HG03108 (cell line): ENCODE results near the gene NBPF11.
"Not testable (repeated sequence)": the region's sequence is repeated elsewhere in the genome, so short reads cannot be mapped to it uniquely, and the experiment has no call there.

Experiments
- ATAC-seq: cut with Tn5 transposase; IDR thresholded peaks from one replicate; pipeline ENCODE4 v1.9.1; 2021; ENCODE audit warnings: moderate library complexity; ENCODE audit not compliant: unreplicated experiment

Gene NBPF11

GRCh38 chr1:148151911-148152656, at the start of gene NBPF11:
Gene NBPF11 (minus strand): TSS chr1:148152281. CDS start chr1:148127003, 25,278 bp downstream.
- ATAC-seq = peak; percentile 80

GRCh38 chr1:148197396-148197795, 45.3 kb upstream of the NBPF11 start:
- not testable (repeated sequence) for ATAC-seq

DNA sequence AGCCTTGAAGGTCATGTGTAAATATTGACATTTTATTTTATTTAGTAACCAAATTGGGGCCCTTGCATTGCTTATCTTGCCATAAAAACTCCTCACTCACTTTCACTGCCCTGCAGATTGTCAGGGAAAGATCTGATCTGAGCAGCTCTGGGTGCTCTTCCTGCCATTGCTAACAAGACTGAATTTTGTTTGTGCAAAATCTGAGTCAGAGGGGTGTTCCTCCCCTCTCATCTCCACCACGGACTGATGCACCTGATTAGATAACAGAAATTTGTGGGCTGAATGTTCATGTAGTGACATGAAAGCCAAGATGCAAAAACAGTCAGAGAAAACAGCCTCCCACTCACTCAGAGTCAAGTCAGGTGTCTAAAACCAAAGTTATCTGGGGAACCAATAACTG, 44.9 kb upstream of the NBPF11 start:
- ATAC-seq = not testable (repeated sequence)

- ATAC-seq = not testable (repeated sequence)
Observed at GRCh38 chr1:148195115-148195514, 43.0 kb upstream of the NBPF11 start.

DNA sequence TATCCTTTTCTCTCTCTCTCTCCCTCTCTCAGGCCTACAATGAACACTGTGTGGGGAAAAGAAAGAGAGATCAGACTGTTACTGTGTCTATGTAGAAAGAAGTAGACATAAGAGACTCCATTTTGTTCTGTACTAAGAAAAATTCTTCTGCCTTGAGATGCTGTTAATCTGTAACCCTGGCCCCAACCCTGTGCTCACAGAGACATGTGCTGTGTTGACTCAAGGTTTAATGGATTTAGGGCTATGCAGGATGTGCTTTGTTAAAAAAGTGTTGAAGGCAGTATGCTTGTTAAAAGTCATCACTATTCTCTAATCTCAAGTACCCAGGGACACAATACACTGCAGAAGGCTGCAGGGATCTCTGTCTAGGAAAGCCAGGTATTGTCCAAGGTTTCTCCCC, 36.7 kb upstream of the NBPF11 start:
- ATAC-seq = not testable (repeated sequence)

DNA sequence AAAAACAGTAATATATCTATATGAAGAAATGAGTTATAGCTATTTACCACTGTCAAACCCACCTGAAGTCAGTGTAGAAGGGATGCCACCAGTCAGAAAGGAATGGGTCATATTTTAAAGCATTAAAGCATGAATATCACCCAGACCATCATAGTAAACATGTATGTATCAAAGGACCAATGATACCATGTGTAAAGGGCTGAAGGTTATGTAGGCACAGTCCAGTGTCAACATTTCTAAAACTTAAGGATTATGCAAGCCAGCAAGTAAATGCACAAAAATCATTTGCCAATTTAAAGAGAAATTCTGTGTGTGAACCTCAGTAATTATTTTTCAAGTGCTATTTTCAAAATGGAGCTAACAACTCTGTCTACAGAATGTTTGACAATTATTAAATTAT, 26.6 kb upstream of the NBPF11 start:
- not testable (repeated sequence) for ATAC-seq

GRCh38 chr1:148175414-148175813, 23.3 kb upstream of the NBPF11 start:
- ATAC-seq = not testable (repeated sequence)

- ATAC-seq = not testable (repeated sequence)
Observed at GRCh38 chr1:148171995-148172394, 19.9 kb upstream of the NBPF11 start.

GRCh38 chr1:148166558-148167492, 14.7 kb upstream of the NBPF11 start:
- ATAC-seq = no peak

GRCh38 chr1:148162363-148162762, 10.3 kb upstream of the NBPF11 start:
- ATAC-seq = no peak

GRCh38 chr1:148161053-148161901, 9.2 kb upstream of the NBPF11 start:
- ATAC-seq = no peak

DNA sequence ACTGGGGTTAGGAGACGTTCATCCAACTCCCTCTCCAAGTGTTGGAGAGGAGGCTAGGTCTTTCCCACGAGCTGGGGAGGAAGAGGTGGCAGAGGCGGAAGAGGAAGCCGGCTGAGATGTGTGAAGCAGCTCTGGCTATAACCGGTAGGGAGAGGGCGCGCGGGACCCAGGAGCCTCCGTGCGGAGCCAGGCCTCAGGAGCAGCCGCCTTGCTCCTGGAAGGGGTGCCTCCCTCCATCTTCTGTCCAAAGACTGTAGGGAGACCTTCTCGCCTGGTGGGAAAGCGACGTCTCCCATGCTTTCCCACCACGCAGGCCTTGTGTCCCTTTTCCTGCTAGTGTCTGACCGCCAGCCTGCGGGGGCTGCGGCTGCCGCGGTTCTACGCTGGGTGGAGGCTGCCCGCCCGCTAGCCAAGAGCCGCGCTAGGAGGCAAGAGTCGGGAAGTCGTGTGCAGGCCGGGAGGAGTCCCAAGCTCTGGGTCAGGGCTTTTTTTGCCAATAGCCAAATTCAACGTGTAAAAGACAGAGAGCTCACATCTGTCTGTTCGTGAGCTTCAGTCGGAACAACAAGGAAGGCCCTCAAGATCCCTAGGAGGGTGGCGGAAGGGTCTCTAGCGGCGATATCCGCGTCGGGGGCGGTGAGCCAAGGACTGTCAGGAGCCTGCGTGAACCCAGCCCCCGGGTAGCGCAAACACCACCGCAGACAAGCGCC, 8.4 kb upstream of the NBPF11 start:
- ATAC-seq = no peak

- ATAC-seq = no peak
Observed at GRCh38 chr1:148160048-148160342, 7.9 kb upstream of the NBPF11 start.

DNA sequence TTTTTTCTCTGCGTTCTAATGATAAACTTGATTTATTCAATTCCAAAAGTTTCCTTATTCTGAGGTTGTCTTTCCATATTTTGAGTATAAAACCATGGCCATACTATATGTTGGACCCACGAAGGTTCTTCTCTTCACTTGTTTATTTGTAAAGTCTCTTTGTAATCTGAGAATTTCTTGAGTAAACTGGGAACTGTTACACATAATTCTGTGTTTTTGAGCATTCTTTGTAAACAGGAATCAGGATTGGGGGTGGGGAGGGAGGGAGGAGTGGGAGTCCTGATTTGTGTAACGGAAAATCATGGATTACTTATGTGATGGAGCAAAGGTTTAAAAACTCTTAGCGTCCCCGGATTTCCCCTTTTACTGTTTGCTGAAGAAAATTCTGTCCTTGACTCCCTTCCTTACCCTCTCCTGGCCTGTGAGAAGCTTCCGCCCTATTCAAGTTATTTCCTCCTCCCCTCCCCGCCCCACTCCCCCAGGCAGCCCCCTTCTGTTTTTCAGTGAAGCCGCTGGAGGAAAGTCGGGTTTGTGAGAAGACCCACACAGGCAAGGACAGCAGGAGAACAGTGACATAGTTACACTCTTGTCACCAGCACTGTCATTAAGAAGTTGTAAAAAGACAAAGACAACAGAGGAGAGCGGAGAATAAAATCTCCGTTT, 6.4 kb upstream of the NBPF11 start:
- no peak for ATAC-seq

DNA sequence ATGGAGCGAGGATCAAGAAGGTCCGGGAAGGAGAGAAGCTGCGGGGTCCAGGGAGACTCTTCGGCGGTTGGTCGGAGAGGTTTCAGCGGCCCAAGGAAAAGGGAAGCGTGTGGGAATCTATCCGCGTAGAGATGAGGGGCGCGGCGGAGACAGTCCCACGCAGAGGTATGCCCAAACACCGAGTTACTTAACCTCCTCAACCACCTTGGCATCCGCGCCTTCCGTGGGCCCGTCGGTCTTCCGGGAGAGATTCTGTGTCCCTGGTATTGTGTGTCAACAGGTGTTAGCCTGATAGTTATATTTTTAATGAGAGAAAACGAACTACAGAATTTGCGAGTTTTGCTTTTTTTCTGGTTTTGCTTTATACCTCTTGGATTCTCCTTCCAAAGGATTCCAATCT, 5.7 kb upstream of the NBPF11 start:
- ATAC-seq = not testable (repeated sequence)

GRCh38 chr1:148155494-148156275, 3.6 kb upstream of the NBPF11 start:
- not testable (repeated sequence) for ATAC-seq

DNA sequence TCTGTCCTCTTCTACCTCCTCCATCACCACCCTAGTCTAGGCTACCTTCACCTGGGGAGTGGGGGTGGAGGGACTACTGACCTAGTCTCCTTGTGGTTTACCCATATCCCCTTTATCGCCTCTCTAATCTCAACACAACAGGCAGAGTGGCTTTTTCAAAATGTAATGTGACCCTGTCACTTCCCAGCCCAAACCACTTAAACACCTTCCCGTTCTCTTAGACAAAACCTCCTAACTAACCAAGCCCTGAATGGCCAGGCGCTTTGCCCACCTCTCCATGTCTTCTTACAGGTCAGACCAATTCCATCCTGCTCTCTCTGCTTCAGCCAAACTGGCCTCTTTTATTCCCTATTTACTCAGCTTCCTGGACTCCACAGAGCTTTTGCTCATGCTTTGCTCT, 714 bp upstream of the NBPF11 start:
- not testable (repeated sequence) for ATAC-seq

DNA sequence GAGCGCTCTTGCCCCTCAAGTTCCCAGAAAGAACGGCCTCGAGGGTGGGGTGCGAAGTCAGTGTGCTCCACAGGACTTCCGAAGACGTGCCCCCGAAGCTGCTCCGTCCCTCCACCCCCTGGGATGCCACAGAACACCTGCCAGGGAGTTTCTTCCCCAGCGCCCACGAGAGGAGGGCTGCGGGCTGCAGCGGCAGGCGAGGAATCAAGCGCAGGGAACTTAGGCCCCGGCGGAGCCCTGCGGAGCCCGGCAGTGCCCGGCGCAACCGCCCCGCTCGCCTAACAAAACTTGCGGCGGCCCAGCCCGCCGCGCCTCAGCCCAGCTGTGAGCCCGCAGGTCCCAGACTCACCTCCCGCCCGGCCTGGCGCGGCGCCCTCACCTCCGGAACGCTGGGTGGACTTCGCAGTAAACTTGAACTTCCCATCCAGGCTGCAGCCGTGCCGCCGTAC, 686 bp downstream of the NBPF11 start:
- ATAC-seq = peak; percentile 14

GRCh38 chr1:148150945-148151344, 1.1 kb downstream of the NBPF11 start:
- peak; percentile 36 for ATAC-seq
